ENCODE measurements around the gene CPLX4.

The CPLX4 gene

DNA sequence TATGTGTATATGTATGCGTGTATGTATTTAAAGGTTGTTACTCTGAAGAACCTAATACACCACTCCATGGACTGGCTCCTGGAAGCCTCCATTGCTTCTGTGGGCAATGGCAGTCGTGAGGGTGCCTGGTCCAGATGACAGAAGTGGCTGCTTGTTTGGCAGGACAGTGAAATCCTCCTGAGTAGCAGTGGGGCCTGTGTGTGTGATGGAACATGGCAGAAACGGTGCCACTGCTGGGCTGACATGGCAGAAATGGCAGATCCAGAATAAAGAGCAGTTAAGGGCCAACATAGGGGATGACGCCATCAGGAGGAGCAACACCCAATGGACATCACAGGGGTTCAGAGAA is 6.1 kb upstream of the CPLX4 start:
- no peak overlapping the region for H3K27ac ChIP-seq
- H3K4me3 ChIP-seq, result no peak overlapping the region
- H3K9me3 ChIP-seq (replicated peaks in 1 of 11), result no peaks in the 10 kb centered on the region; a peak in 1 of 22 replicates
- TF ChIP-seq Cebpa-rat (IDR thresholded peaks at IDR 0.05), result no peak
- H3K27me3 ChIP-seq, result no peaks in the 10 kb centered on the region
- no peaks in the 10 kb centered on the region for H3K4me1 ChIP-seq
- peaks cover 37 to 45% (median 40%) of the 10 kb centered on the region in 11 experiments for H3K36me3 ChIP-seq
- 0 out of 22 replicates have a peak, but pooled peaks cover 0 to 3% (median 0%) of the 10 kb centered on the region in 11 experiments for H4K20me1 ChIP-seq
- no peak overlapping the region for H3K4me2 ChIP-seq
- H3K9ac ChIP-seq, result no peak overlapping the region

DNA sequence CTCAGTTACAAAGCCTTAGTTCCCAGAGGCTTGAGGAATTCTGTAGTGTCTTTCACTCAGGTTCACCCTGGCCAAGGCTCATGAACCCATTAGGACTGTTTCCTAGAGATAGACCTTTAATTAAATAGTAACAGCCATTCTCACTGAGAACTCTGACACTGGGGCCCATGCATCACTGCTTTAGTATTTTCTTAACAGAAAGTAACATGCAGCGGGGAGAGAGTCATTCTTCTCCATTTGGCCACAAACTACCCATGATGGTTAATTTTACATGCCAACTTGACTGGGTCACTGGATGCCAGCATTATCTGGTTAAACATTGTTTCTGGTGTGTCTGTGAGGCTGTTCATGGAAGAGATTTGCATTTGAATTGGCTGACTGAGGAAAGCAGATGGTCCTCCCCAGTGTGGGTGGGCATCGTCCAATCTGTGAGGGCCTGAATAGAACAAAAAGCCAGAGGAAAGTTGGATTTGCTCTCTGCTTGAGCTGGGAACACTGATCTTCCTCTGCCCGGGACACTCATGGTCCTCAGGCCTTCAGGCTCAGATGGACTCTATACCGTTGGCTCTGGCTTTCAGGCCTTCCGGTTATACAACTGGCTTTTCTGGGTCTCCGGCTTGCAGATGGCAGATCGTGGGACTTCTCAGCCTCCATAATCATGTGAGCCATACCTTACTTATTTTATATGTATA is 5.6 kb upstream of the CPLX4 start:
- no peak overlapping the region for H3K27ac ChIP-seq
- H4K20me1 ChIP-seq, result 0 out of 22 replicates have a peak, but pooled peaks cover 0 to 3% (median 0%) of the 10 kb centered on the region in 11 experiments
- no peaks in the 10 kb centered on the region for H3K27me3 ChIP-seq
- H3K36me3 ChIP-seq, result peaks cover 32 to 40% (median 35%) of the 10 kb centered on the region in 11 experiments
- H3K4me2 ChIP-seq, result no peak overlapping the region
- H3K4me3 ChIP-seq, result no peak overlapping the region
- TF ChIP-seq Cebpa-rat (IDR thresholded peaks at IDR 0.05), result no peak
- H3K4me1 ChIP-seq, result no peaks in the 10 kb centered on the region
- H3K9ac ChIP-seq, result no peak overlapping the region
- H3K9me3 ChIP-seq (replicated peaks in 1 of 11), result no peaks in the 10 kb centered on the region; a peak in 1 of 22 replicates

DNA sequence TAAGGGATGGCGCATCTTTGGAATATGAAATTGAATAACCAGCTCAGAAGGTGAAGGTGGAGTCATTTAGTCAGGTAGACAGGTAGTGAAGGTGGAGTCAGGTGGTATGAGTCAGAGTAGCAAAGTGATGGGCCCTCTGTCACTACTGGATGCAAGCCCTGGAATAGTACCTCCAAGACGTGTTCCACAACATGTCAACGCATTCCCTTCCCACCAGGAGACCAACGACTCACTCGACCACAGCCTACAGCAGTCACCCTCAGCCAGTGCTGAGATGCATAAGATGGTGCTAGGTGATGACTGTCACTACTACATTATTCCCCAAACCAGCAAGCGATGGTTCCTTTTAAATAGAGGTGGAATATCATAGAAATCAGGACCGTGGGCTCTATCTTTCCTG is 6.8 kb downstream of the CPLX4 start:
- Histone ChIP-seq H3K27me3 (peaks cover 0 to 10% (median 5%) of the 10 kb centered on the region in 11 experiments; a peak in 8 of 22 replicates), H3K9me3 (replicated peaks in 1 of 11) (no peaks in the 10 kb centered on the region), H3K4me3 (no peak overlapping the region), H3K27ac (no peak overlapping the region), H3K4me1 (peaks cover 0 to 2% (median 0%) of the 10 kb centered on the region in 10 experiments; a peak in 1 of 20 replicates), H3K9ac (no peak overlapping the region), H4K20me1 (no peaks in the 10 kb centered on the region), H3K4me2 (no peak overlapping the region), H3K36me3 (no peaks in the 10 kb centered on the region)
- no peak for TF ChIP-seq Cebpa-rat (IDR thresholded peaks at IDR 0.05)

- peak overlapping the region; percentile 20 to 62 (median 46); a peak in 13 of 20 replicates for H3K4me3 ChIP-seq
- peaks cover 0 to 10% (median 5%) of the 10 kb centered on the region in 11 experiments; a peak in 8 of 22 replicates for H3K27me3 ChIP-seq
- no peaks in the 10 kb centered on the region for H3K36me3 ChIP-seq
- H3K9me3 ChIP-seq (replicated peaks in 1 of 11), result no peaks in the 10 kb centered on the region
- no peak for TF ChIP-seq Cebpa-rat (IDR thresholded peaks at IDR 0.05)
- H3K4me1 ChIP-seq, result peaks cover 0 to 16% (median 9%) of the 10 kb centered on the region in 10 experiments; a peak in 12 of 20 replicates
- H4K20me1 ChIP-seq, result no peaks in the 10 kb centered on the region
- H3K9ac ChIP-seq, result 0 out of 22 replicates have a peak overlapping the region, but pooled peaks of 1 of the 11 experiments have one; percentile 12
- no peak overlapping the region for H3K27ac ChIP-seq
- peak overlapping the region; percentile 56 to 79 (median 64); a peak in 21 of 22 replicates for H3K4me2 ChIP-seq
These were observed 9.6 kb downstream of the CPLX4 start for GRCh38 chr18:59308938-59309260.

- Histone ChIP-seq H3K9me3 (replicated peaks in 1 of 11) (no peaks in the 10 kb centered on the region), H3K27ac (no peak overlapping the region), H3K4me3 (peak overlapping the region; percentile 20 to 62 (median 46); a peak in 13 of 20 replicates), H3K4me1 (peaks cover 0 to 16% (median 9%) of the 10 kb centered on the region in 10 experiments; a peak in 12 of 20 replicates), H3K27me3 (peaks cover 0 to 10% (median 5%) of the 10 kb centered on the region in 11 experiments; a peak in 8 of 22 replicates), H3K9ac (0 out of 22 replicates have a peak overlapping the region, but pooled peaks of 1 of the 11 experiments have one; percentile 12), H4K20me1 (no peaks in the 10 kb centered on the region), H3K4me2 (peak overlapping the region; percentile 56 to 79 (median 64); a peak in 21 of 22 replicates), H3K36me3 (no peaks in the 10 kb centered on the region)
- TF ChIP-seq Cebpa-rat (IDR thresholded peaks at IDR 0.05), result no peak
These were observed 10.1 kb downstream of the CPLX4 start for GRCh38 chr18:59308248-59308937.

DNA sequence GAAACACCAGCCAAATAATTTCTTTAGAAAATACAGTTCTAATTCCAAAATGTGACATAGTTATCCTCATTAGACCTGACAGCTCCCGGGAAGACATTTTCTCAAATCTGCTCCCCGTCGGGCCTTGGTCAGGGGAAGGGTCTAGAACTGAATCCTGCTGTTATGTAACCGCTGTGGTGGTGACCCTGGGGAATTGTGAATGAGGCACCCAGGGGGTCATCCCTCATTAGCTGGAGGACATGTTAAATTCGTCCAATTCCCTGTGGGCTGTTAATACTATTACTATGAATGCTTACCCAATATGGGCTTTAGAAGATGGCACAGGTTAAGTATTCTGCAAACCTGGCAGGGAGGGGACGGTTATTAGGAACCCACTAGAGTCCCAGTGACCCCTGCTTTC is 11.8 kb downstream of the CPLX4 start:
- Histone ChIP-seq H3K9ac (no peak overlapping the region), H4K20me1 (no peaks in the 10 kb centered on the region), H3K4me2 (no peak overlapping the region), H3K36me3 (no peaks in the 10 kb centered on the region), H3K9me3 (replicated peaks in 1 of 11) (no peaks in the 10 kb centered on the region), H3K27ac (no peak overlapping the region), H3K4me3 (no peak overlapping the region), H3K27me3 (peaks cover 0 to 10% (median 5%) of the 10 kb centered on the region in 11 experiments; a peak in 8 of 22 replicates), H3K4me1 (peaks cover 0 to 16% (median 9%) of the 10 kb centered on the region in 10 experiments; a peak in 12 of 20 replicates)
- no peak for TF ChIP-seq Cebpa-rat (IDR thresholded peaks at IDR 0.05)

GRCh38 chr18:59305295-59305694 is 13.2 kb downstream of the CPLX4 start:
- H3K27me3 ChIP-seq, result peaks cover 0 to 10% (median 5%) of the 10 kb centered on the region in 11 experiments; a peak in 8 of 22 replicates
- no peak for TF ChIP-seq Cebpa-rat (IDR thresholded peaks at IDR 0.05)

DNA sequence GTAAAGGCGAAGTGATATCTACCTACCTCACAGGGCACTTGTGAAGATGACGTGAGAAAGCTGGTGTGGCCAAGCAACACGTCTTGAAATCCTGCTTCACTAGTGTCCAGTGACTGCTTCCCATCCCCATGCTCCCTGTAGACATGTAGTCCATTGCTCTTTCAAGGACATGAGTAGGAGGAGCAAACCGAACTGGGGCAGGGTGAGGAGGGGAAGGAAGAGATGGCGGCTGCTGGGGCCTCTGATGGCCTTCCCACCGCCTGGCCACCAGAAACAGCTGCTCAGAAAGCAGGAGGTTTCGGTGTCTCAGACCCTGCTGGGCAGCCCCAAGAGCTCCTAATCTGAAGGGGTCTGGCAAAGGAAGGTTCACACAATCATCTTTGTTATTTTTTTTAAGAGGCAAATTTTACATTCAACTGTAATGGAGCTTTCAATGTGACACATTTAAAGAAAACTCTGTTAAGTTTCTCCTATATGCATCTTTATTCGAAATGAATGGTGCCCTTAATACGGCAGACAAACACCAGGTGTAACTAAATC is 14.7 kb downstream of the CPLX4 start:
- peaks cover 0 to 3% (median 0%) of the 10 kb centered on the region in 11 experiments; a peak in 3 of 22 replicates for H3K27me3 ChIP-seq
- no peak overlapping the region for H3K4me2 ChIP-seq

More at GRCh38 chr18:59305295-59305694, 13.2 kb downstream of the CPLX4 start:
- peak overlapping the region in 8 of 11 experiments; percentile 16 to 44 (median 24); a peak in 10 of 22 replicates for H3K4me2 ChIP-seq
- no peak overlapping the region for H3K9ac ChIP-seq
- peaks cover 0 to 16% (median 9%) of the 10 kb centered on the region in 10 experiments; a peak in 12 of 20 replicates for H3K4me1 ChIP-seq
- H3K36me3 ChIP-seq, result no peaks in the 10 kb centered on the region
- H3K9me3 ChIP-seq (replicated peaks in 1 of 11), result no peaks in the 10 kb centered on the region
- no peaks in the 10 kb centered on the region for H4K20me1 ChIP-seq
- no peak overlapping the region for H3K27ac ChIP-seq
- no peak overlapping the region for H3K4me3 ChIP-seq

GRCh38 chr18:59303006-59303405 is 15.4 kb downstream of the CPLX4 start:
- no peaks in the 10 kb centered on the region for H3K9me3 ChIP-seq (replicated peaks in 1 of 11)
- peaks cover 0 to 16% (median 9%) of the 10 kb centered on the region in 10 experiments; a peak in 12 of 20 replicates for H3K4me1 ChIP-seq
- no peak overlapping the region for H3K4me3 ChIP-seq
- no peak for TF ChIP-seq Cebpa-rat (IDR thresholded peaks at IDR 0.05)
- no peak overlapping the region for H3K27ac ChIP-seq
- no peaks in the 10 kb centered on the region for H3K36me3 ChIP-seq
- H3K9ac ChIP-seq, result no peak overlapping the region
- H3K4me2 ChIP-seq, result no peak overlapping the region
- H3K27me3 ChIP-seq, result no peaks in the 10 kb centered on the region
- H4K20me1 ChIP-seq, result no peaks in the 10 kb centered on the region; a peak in 1 of 22 replicates

More for the DNA sequence above, 14.7 kb downstream of the CPLX4 start:
- Histone ChIP-seq H3K4me1 (peaks cover 0 to 16% (median 9%) of the 10 kb centered on the region in 10 experiments; a peak in 12 of 20 replicates), H3K9me3 (replicated peaks in 1 of 11) (no peaks in the 10 kb centered on the region), H3K36me3 (no peaks in the 10 kb centered on the region), H3K27ac (no peak overlapping the region), H3K9ac (no peak overlapping the region), H4K20me1 (no peaks in the 10 kb centered on the region; a peak in 1 of 22 replicates), H3K4me3 (no peak overlapping the region)
- TF ChIP-seq Cebpa-rat (IDR thresholded peaks at IDR 0.05), result no peak

All from BLaER1 treated with 17β-estradiol and CSF1 and Interleukin-3, amounts not matched to agents 10 nM and 100 nM (cell line).